Stimulated activated CD4-positive, alpha-beta T cell treated with anti-CD3 and anti-CD28 coated beads, Interleukin-4, amount 100 ng/mL, for 4 hours (primary cell): ENCODE measurements around the gene FAM236B.
"Not testable (repeated sequence)": the region's sequence is repeated elsewhere in the genome, so short reads cannot be mapped to it uniquely, and the experiment has no call there.

ENCODE experiments used
- DNase-seq, 2 experiments: peaks; one replicate each; pipeline ENCODE4 v3.0.0-alpha.2; 2020

The FAM236B gene

DNA sequence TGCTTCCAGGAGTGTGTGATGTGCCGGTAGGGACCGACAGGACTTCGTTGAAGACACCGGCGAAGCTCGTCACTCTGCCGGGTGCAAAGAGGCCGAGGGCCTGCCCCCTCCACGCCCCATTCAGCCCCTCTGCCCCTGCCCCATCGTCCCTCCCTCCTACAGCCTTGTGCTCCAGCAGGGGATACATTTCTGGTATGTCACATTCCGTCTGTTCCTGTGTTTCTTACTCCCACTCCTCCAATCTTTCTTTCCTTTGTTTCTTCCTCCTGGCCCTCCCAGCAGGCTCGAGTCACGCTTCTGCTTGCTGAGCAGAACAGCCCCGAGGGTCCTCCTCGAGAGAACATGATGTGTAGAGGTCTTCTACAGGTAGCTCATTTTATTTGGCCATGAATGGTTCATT lies at the start of gene FAM236B:
Gene FAM236B (minus strand): TSS at position 101 of the 400 bp plus-strand sequence. CDS start 100 bp downstream, at position 1.
- not testable (repeated sequence) for DNase-seq

DNA sequence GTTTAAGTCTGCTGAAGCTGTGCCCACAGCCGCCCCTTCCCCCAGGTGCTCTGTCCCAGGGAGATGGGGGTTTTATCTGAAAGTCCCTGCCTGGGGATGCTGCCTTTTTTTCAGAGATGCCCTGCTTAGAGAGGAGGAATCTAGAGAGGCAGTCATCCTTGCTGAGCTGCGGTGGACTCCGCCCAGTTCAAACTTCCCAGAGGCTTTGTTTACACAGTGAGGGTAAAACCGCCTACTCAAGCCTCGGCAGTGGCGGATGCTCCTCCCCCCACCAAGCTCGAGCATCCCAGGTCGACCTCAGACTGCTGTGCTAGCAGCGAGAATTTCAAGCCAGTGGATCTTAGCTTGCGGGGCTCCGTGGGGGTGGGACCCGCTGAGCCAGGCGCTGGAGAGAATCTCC lies 48.2 kb upstream of the FAM236B start:
- DNase-seq: not testable (repeated sequence)

DNA sequence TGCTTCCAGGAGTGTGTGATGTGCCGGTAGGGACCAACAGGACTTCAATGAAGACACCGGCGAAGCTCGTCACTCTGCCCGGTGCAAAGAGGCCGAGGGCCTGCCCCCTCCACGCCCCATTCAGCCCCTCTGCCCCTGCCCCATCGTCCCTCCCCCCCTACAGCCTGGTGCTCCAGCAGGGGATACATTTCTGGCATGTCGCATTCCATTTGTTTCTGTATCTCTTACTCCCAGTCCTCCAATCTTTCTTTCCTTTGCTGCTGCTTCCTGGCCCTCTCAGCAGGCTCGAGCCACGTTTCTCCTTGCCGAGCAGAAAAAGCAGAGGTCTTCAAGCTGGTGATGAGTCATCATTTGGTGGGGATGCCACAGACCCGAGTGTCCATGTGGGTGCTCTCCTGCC lies 25.6 kb upstream of the FAM236B start, which contains the start of gene FAM236D:
Gene FAM236D (minus strand): TSS at position 101 of the 400 bp plus-strand sequence. CDS start 100 bp downstream, at position 1.
- not testable (repeated sequence) for DNase-seq

DNA sequence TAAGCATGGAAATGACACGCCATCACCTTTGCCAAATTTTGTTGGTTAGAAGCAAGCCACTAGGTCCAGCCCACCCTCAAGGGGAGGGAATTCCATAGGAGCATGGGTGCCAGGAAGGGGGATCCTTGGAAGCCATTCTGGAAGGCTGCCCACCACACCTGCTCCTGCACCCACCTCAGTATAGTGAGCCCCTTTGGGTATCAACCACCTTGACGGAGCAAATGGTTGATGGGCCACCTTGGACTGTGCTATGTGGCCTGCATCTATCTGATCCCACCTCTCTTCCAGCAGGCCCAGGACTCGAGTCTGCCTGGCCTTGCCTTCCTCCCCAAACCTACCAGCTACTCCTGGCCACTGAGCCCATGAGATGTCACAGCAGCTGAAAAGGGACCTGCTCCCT lies 7.9 kb upstream of the FAM236B start:
- not testable (repeated sequence) for DNase-seq

DNA sequence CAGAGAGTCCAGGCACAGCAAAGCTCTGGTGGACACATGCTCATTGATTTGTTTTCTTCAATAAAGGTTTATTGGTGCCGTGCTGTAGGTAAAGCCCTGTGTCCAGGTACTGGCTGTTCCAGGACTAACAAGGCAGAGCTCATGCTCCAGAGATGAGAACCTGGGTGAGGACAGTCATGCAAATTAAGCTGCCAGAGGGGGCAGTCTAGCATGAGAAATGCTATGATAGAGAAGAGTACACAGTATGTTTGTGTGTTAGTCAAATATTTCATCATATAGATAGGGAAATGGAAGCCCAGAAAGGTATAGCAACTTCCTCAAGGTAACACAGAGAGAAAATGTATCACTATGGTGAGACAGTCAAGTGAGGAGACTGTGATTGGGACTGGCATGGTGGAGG lies 5.7 kb upstream of the FAM236B start:
- DNase-seq: not testable (repeated sequence)

DNA sequence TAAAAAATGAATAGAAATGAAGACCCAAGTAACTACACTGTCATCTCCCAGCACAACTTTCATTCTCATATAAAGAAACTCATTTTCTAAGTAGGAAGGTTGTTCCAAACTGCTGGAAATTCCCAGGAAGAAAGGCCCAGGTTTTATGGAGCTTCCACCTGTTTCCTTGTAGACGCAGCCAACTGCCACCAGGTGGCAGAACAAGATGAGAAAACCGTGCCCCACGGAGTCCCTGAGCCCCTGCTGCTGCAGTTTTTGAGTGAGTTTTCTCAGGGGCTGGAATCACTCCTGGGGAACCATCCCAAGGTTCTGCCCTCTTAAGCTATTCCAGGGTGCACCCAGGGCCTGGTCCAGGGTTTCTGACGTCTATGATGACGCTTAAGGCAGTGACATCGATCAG lies 1.5 kb upstream of the FAM236B start:
- DNase-seq: not testable (repeated sequence)

DNA sequence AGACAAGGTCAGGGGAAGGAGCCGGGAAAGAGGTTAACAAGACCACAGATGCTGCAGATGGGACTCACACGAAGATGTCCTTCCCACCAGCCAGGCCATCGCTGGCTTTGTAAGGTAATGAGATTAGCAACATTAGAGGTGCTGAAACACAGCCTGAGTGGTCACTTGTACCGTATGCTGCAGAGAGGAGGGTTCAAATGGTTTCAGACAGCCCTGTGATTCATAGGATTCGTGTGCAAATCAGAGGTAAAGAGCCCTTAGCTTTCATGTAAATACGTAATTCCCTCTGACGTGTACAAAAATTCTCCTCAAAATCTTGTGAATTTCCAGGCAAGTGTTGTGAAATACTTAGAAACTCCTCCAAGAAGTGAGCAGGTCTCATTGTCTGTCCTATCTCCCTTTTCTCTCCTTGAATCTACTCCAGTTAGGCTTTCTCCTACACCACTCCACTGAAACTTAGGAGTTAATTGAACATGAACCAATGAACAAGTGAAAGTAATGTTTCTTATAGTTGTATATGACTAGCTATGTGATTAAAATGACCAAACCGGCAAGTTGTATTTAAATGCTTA lies 991 bp upstream of the FAM236B start:
- not testable (repeated sequence) for DNase-seq

DNA sequence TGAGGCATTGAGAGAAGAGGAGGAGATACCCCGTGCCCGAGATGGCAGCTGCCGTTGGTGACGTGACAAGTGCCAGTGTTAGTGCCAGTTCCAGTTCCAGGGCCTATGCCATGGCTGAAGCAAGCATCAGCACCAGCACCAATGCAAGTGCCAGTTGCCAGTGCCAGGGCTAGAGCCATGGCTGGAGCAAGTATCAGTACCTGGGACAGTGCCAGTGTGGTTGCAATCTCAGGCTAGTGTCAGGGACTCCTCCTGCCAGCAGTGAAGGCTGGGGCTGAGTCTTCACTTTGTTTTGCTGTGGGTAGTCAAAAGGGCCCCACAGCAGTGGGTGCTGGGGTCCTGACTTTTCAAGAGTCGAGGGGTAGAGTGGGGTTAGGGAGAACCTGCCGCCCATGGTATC lies 4.3 kb downstream of the FAM236B start:
- not testable (repeated sequence) for DNase-seq

DNA sequence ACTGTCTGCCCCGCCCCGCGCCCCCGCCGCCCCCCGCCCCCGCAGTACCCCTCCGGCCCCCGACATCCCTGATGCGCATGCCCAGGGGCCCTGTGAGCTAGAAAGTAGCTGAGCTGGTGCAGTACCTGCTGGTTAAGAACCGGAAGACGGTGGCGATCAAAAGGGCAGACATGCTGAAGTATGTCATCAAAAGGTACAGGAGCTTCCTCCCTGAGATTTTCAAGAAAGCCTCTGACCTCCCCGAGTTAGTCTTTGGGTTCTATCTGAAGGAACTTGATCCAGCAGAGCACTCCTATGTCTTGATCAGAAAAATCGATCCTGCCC lies 5.0 kb downstream of the FAM236B start:
- not testable (repeated sequence) for DNase-seq

DNA sequence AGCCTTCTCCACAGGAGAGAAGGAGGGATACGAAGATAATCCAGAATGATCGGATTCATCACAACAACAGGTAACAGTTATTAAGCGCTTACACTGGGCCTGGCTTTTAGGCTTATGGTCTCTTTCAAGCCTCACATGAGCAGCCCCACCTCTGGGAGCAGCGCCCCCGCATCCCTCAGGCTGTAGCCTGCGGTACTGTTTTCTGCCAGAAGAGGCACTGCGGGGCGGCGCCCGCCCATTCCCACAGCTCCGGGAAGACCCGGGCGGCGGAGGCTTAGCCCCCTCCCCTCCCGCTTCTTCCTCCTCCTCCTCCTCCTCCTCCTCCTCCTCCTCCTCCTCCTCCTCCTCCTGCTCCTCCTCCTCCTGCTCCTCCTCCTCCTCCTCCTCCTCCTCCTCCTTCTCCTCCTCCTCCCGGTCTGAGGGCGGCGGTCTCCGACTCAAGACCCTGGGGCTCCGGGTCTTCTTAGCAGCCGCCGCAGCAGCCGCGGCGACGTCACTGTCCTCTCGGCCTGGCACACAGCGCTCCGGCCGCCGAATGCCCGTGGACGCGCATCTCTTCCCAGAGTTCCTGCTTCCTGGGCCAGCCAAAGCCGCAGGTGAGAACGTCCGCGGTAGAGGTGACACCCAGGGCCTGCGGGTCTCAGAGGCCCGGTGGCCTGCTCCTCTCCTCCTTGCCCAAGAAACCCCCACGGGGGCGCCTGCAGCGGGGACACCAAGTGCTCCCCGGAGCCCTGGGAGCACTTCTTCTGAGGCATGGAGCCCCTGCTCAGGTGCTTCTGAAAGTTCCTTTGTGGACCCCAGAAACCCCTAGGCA lies 5.6 kb downstream of the FAM236B start, which contains the start of gene DMRTC1B:
Gene DMRTC1B (plus strand): TSS at position 238 of the 814 bp plus-strand sequence. CDS start 68,246 bp downstream, outside the sequence.
- DNase-seq: not testable (repeated sequence)

DNA sequence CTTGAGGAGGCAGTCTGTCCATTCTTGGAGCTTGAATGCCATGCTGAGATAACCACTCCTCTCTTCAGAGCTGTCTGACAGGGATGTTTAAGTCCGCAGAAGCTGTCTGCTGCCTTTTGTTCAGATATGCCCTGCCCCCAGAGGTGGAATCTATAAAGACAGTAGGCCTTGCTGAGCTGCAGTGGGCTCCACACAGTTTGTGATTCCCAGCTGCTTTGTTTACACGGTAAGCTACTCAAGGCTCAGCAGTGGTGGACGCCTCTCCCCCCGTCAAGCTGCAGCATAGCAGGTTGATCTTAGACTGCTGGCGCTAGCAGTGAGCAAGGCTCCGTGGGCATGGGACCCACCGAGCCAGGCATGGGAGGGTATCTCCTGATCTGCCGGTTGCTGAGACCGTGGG lies 22.0 kb downstream of the FAM236B start:
- not testable (repeated sequence) for DNase-seq

DNA sequence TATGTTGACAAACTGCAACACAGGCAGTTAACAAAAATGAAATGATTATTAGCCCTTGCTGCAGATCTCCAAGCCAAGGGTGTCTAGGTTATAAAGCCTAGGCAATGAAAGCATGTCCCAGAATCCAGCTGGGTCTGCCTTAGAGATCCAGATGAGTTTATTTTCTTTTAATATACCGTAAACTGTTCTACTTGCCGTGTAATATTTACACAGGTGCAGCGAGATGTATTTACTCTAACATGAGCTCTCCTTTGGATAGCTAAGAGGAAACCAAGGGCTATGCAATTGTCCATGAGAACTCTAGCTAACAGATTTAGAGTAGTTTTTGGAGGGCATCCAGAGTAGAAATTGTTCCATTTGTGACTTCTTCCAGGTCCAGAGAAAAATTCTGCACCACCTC lies 33.9 kb downstream of the FAM236B start:
- not testable (repeated sequence) for DNase-seq

DNA sequence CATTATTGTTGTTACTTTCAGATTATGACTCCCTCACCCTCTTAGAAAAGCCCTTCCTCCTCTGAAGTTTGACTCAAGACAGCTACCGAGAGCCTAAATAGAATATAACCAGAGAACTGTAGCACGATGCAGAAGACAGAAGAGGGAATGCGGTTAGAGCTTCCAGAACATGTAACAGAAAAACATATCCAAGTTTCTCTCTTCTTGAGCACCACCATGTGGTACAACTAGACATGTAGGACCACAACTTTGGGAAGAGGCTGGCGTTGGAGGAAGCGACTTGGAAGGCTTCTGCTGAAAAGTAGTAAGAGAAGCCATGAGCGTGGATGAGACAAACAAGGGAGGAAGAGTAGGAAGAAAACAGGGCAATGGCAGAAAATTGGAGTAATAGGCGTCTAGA lies 36.9 kb downstream of the FAM236B start:
- not testable (repeated sequence) for DNase-seq

DNA sequence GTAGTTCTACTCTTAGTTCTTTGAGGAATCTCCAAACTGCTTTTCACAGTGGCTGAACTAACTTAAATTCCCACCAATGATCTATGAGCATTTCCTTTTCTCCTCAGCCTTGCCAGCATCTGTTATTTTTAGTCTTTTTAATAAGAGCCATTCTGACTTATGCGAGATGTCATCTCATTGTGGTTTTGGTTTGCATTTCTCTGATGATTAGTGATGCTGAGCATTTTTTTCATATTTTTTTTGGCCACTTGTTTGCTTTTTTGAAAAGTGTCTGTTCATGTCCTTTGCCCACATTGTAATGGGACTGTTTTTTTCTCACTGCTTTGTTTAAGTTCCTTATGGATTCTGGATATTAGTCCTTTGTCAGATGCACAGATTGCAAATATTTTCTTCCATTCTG lies 46.9 kb downstream of the FAM236B start:
- DNase-seq: no peak

DNA sequence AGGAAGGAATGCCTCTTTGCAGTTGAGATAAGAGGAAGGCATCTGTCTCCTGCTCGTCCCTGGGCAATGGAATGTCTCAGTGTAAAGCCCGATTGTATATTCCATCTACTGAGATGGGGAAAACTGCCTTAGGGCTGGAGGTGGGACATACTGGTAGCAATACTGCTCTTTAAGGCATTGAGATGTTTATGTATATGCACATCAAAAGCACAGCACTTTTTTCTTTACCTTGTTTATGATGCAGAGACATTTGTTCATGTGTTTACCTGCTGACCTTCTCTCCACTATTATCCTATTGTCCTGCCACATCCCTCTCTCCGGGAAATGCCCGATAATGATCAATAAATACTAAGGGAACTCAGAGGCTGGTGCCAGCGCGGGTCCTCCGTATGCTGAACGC lies 48.8 kb downstream of the FAM236B start:
- not testable (repeated sequence) for DNase-seq
